Central memory CD8-positive, alpha-beta T cell (primary cell): ENCODE measurements around the gene LAD1.

ENCODE experiments used
- ATAC-seq: fragments of 150-1000 bp; cut with Tn5 transposase; replicated peaks from 2 replicates; pipeline ENCODE4 v1.10.0; 2022; ENCODE audit warnings: mild to moderate bottlenecking, moderate FRiP score, moderate number of reproducible peaks; ENCODE audit not compliant: poor library complexity, severe bottlenecking; ENCODE audit errors: extremely low read depth
- DNase-seq, 2 donors: peaks; one replicate each; pipeline ENCODE4 v3.0.0; 2021; ENCODE audit warnings: low spot score in 2 of 2
- H3K27ac Mint-ChIP-seq: one replicate; pipeline ENCODE4 v1.8.0; 2022; ENCODE audit warnings: low read depth, mild to moderate bottlenecking, moderate library complexity, mixed read lengths
- H3K27me3 Mint-ChIP-seq: one replicate; pipeline ENCODE4 v1.8.0; 2022; ENCODE audit warnings: mixed read lengths
- H3K36me3 Mint-ChIP-seq: one replicate; pipeline ENCODE4 v1.8.0; 2022; ENCODE audit warnings: mild to moderate bottlenecking, moderate library complexity, mixed read lengths; ENCODE audit not compliant: insufficient read depth
- H3K4me1 Mint-ChIP-seq: one replicate; pipeline ENCODE4 v1.8.0; 2022; ENCODE audit warnings: mixed read lengths
- H3K4me3 Mint-ChIP-seq: one replicate; pipeline ENCODE4 v1.8.0; 2022; ENCODE audit warnings: mild to moderate bottlenecking, moderate library complexity, mixed read lengths
- H3K9me3 Mint-ChIP-seq: one replicate; pipeline ENCODE4 v1.8.0; 2022; ENCODE audit warnings: mixed read lengths

Gene LAD1

DNA sequence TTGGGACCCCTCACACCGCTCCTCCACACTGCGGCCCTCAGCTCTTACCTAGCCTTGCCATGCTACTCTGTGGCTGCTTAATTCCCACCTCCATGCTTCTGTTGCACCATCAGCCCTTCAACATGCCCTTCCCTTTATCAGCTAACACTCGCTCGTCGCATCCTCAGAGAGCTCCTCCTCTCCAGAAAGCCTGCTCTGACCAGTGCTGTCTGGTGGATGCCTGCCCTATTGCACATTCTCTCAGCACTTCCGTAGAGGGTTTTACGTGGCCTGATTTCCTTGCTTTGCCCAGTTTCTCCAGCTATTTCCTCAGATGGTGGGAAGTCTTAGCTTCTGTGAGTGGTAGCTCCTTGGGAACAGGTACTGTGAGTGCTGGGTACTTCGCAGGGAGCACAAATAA lies 10.3 kb upstream of the LAD1 start:
- H3K27me3 Mint-ChIP-seq: peaks cover 9% of the 10 kb centered on the region
- DNase-seq: no peak
- no peak overlapping the region for H3K27ac Mint-ChIP-seq
- no peaks in the 10 kb centered on the region for H3K9me3 Mint-ChIP-seq
- H3K36me3 Mint-ChIP-seq: peaks cover 3% of the 10 kb centered on the region
- ATAC-seq: no peak
- peaks cover 5% of the 10 kb centered on the region for H3K4me1 Mint-ChIP-seq
- H3K4me3 Mint-ChIP-seq: no peak overlapping the region

DNA sequence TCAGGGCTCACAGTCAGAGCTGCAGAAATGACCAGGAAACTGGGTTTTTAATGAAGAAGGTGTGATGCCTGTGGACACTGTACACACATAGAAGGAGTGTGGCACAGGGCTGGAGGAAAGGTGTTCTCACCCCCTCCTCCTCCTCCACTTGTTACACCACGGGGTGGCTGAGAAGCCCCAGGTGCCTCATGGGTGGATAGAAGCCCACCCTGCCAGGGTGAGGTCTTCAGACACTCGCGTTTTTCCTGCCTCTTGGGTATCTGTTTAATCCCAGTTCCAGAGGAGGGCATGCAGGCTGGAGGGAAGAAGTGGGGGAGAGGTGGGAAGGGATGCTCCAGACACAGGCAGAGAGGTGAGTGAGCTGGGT lies 9.7 kb upstream of the LAD1 start:
- Mint-ChIP-seq H3K36me3 (peaks cover 3% of the 10 kb centered on the region), H3K4me1 (peaks cover 5% of the 10 kb centered on the region), H3K9me3 (no peaks in the 10 kb centered on the region), H3K27ac (no peak overlapping the region), H3K27me3 (peaks cover 9% of the 10 kb centered on the region), H3K4me3 (no peak overlapping the region)
- ATAC-seq (no peak), DNase-seq (no peak)

DNA sequence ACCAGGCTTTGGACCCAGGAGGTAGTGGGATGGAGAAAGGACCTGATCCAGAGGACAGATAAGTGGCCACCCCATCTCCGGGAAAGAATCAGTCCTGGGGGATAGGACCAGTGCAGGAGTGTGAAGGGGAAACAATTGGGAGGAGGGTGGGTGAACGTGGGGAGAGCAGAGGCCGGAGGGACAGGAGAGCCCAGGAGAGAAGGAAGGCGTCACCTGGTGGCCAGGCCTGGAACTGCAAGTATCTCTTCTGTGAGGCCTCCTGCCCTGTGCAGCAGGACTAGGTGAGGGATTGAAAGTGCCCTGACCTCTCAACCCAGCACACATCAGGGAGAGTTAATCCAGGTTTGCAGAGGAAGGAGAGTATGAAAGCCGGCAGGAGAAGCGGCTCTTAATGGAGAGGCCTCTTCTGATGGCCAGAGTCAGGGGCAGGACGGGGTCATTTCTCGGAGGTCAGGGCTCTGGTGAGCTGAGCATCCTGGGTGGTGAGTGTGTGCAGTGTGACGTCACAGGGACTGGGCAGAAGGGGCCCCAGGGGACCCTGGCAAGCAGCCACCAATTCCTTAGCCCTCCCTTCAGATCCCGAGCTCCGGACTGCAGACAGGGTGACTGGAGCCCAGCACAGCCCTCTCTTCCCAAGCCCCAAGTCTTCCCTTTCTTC lies 9.2 kb upstream of the LAD1 start:
- no peak overlapping the region for H3K4me3 Mint-ChIP-seq
- peaks cover 5% of the 10 kb centered on the region for H3K4me1 Mint-ChIP-seq
- ATAC-seq (peak; percentile 67), DNase-seq (peak; percentile 41 to 55)
- no peaks in the 10 kb centered on the region for H3K9me3 Mint-ChIP-seq
- no peak overlapping the region for H3K27ac Mint-ChIP-seq
- H3K27me3 Mint-ChIP-seq: peaks cover 9% of the 10 kb centered on the region
- peaks cover 3% of the 10 kb centered on the region for H3K36me3 Mint-ChIP-seq

DNA sequence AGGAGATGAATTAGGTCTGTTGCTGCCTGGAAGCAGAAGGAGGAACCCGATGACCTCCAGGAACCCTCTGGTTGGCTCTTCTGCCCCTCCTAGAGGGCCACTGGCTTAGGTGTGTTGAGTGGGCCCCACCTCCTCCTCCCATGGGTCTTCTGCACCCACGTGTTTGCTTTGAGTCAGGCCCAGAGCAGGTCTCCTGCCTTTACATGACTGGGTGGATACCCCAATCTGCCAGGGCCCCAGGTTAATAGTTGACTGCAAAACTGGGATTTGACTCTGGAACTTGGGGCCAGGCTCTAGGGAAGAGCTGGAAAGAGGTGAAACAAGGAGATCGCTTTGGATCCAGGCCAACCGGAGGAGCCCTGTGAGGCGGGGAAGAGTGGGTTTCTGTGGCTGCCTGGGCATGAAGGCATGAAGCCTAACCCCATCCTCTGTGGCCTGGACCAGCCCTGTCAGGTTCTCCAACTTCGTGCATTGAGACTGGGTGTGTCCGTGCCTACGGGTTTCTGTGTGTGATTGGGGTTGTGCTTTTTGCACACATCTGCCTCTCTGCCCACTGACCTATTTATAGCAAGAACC lies 7.8 kb upstream of the LAD1 start:
- H3K4me3 Mint-ChIP-seq: no peak overlapping the region
- no peak overlapping the region for H3K27ac Mint-ChIP-seq
- ATAC-seq (no peak), DNase-seq (no peak)
- peaks cover 5% of the 10 kb centered on the region for H3K4me1 Mint-ChIP-seq
- H3K27me3 Mint-ChIP-seq: peaks cover 9% of the 10 kb centered on the region
- no peaks in the 10 kb centered on the region for H3K9me3 Mint-ChIP-seq
- peaks cover 3% of the 10 kb centered on the region for H3K36me3 Mint-ChIP-seq

DNA sequence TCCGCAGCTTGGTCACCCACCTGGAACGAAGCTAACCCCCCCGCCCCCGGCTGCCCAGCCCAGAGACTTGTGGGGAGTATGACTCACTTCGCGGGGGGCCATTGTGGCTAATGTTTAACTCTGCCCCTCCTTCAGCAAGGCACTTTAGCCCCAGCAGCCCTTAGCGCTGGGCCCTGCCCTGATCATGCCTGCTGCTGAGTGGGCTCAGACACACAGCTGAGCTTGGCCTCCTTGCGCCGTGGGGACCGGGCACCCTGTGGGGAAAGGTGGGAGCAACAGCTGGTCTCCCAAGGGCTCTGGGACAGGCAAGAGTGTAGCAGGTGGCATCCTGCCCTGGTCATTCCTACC lies 6.3 kb upstream of the LAD1 start:
- Mint-ChIP-seq H3K4me3 (no peak overlapping the region), H3K9me3 (no peaks in the 10 kb centered on the region), H3K27ac (no peak overlapping the region), H3K4me1 (peaks cover 5% of the 10 kb centered on the region), H3K36me3 (peaks cover 3% of the 10 kb centered on the region), H3K27me3 (peaks cover 9% of the 10 kb centered on the region)
- DNase-seq: no peak
- ATAC-seq: no peak

DNA sequence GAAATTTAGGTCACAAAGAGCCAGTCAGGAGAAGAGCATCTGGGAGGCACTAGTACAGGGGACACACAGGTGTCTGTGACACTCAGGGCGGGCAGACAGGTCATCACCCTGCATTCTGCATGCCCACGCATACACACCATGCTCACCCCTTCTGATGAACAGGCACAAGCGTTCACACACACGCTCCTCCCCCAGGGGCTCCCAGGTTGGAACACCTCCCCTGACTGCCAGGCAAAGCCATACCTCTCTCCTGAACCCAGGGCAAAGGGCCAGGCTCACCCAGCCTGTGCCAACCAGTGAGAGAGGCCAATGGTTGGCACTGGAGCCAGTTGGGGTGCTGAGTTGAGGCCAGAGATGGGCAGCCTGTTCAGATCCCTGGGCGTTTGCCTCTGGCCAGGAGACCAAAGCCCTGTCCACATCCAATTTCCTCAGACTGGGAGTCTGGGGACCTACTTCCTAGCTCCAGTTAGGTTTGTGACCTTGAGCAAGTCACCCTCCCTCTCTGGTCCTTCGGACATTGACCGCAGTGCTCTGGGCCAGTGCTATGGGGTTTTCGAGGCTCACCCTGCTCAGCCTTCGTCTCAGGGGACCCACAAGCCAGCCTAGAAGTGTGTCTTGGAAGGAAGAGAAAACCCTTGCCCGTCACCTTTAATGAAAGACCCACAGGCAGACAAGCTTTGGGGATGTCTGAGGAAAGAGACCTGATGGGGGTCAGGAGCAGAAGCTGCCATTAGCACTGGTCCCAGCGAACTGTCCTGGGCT lies 5.8 kb upstream of the LAD1 start:
- Mint-ChIP-seq H3K4me1 (peaks cover 5% of the 10 kb centered on the region), H3K27ac (no peak overlapping the region), H3K27me3 (peaks cover 9% of the 10 kb centered on the region), H3K4me3 (no peak overlapping the region), H3K9me3 (no peaks in the 10 kb centered on the region), H3K36me3 (peaks cover 3% of the 10 kb centered on the region)
- DNase-seq (no peak), ATAC-seq (no peak)

DNA sequence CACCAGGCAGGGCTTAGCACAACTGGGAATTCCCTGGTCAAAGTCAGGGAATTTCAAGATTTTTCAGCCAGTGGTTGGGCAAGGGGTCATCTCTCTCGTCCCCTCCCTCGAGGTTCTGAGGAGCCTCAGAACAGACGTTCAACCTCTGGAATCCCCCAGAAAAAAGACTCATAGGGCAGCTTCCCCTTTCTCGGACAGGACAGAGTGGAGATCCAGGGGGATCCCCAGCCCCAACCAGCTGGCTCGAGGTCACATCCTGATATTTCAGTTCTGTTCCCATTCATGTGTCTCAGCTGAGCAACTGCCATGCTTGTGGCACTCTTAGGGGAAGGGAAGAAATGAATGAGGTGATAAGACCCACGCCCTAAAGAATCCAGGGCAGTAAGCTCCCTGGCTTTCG lies 4.9 kb upstream of the LAD1 start:
- H3K27ac Mint-ChIP-seq: no peak overlapping the region
- H3K4me3 Mint-ChIP-seq: no peak overlapping the region
- DNase-seq (no peak), ATAC-seq (no peak)
- H3K4me1 Mint-ChIP-seq: peaks cover 5% of the 10 kb centered on the region
- peaks cover 3% of the 10 kb centered on the region for H3K36me3 Mint-ChIP-seq
- no peaks in the 10 kb centered on the region for H3K9me3 Mint-ChIP-seq
- peaks cover 2% of the 10 kb centered on the region for H3K27me3 Mint-ChIP-seq

DNA sequence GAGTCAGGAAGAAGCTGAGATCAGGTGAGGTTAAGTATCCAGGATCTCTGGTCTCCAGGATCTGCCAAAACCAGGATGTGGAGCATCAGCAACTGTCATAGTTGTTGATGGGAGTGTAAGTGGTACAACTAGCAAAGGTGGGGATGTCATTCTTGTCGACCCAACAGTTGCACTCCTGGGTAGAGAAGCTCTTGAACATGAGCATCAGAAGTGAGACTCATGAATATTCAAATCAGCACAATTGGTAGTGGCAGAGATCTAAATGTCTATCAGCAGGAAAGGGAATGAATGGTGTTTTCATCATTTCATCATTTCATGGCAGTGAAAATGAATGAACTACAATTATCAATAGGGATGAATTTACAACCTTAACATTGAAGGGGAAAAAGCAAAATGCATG lies 4.2 kb upstream of the LAD1 start:
- Mint-ChIP-seq H3K4me3 (no peak overlapping the region), H3K9me3 (no peaks in the 10 kb centered on the region), H3K27me3 (peaks cover 5% of the 10 kb centered on the region), H3K27ac (no peak overlapping the region), H3K4me1 (peaks cover 4% of the 10 kb centered on the region), H3K36me3 (peaks cover 2% of the 10 kb centered on the region)
- no peak for ATAC-seq
- DNase-seq: no peak

DNA sequence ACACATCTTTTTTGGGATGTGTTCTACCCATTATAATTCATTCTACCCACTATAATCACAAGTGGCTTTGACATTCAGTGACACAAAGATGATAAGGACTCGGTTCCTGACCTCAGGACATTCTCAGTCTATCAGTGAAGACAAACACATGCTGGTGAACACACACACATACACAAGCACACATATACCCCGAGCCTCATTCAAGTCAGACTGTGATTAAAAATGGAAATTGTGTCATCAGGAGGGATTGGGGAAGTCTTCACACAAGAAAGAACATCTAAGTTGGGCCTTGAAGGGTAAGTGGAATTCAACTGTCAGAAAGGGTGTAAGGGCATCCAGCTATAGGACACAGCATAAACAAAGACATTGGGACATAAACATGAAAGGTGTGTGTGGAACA lies 2.6 kb upstream of the LAD1 start:
- no peak for DNase-seq
- Mint-ChIP-seq H3K36me3 (no peaks in the 10 kb centered on the region), H3K9me3 (no peaks in the 10 kb centered on the region), H3K27me3 (peaks cover 20% of the 10 kb centered on the region), H3K27ac (no peak overlapping the region), H3K4me1 (no peaks in the 10 kb centered on the region), H3K4me3 (no peak overlapping the region)
- ATAC-seq: no peak

DNA sequence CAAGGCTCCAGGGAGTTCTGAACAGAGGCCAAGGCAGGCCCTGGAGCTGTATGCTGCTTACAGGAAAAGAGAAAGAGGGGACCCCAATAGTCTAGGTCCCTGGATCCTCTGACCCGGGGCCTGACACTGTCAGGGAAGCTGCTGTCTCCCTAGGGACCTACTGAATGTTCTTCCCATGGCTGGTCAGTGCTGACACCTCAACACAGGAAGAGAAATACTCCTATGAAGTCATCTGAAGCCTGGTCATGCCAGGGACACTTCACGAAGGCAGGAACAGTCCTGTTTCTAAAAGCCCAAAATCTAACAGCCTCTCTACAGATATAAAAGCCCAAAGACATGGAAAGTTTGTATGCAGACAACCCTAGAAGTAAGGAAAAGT lies 1.7 kb upstream of the LAD1 start:
- Mint-ChIP-seq H3K4me3 (no peak overlapping the region), H3K27me3 (peaks cover 29% of the 10 kb centered on the region), H3K36me3 (no peaks in the 10 kb centered on the region), H3K4me1 (no peaks in the 10 kb centered on the region), H3K9me3 (no peaks in the 10 kb centered on the region), H3K27ac (no peak overlapping the region)
- ATAC-seq (no peak), DNase-seq (no peak)

DNA sequence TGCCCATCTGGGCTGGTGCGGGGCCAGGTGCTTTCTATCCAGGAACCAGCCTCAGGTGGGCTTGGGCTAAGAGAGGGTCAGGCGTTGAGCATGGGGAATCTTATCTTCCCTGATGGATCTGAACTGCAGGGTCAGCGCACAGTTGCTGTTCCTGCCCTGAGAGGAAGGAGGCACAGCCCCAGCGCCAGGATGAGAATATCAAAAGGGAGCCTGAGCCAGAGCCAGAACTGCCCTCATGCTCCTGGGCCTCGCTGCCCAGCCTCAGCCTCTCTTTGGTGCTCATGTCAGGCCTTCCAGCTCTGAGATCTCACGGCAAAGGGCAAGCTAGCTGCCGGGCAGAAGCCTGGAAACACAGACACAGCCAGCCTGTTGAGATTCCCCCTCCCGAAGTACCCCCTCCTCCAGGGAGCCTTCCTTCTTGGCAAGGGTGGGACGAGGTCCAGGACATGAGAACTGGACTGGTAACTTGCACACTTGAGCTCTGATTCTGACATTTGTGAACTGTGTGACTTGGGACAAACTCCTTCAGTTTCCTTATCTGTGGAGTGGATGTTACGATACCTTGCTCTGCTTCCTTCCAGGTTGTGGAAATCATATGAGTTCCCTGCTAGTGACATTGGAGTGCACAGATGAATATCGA lies 1.2 kb upstream of the LAD1 start:
- H3K9me3 Mint-ChIP-seq: no peaks in the 10 kb centered on the region

DNA sequence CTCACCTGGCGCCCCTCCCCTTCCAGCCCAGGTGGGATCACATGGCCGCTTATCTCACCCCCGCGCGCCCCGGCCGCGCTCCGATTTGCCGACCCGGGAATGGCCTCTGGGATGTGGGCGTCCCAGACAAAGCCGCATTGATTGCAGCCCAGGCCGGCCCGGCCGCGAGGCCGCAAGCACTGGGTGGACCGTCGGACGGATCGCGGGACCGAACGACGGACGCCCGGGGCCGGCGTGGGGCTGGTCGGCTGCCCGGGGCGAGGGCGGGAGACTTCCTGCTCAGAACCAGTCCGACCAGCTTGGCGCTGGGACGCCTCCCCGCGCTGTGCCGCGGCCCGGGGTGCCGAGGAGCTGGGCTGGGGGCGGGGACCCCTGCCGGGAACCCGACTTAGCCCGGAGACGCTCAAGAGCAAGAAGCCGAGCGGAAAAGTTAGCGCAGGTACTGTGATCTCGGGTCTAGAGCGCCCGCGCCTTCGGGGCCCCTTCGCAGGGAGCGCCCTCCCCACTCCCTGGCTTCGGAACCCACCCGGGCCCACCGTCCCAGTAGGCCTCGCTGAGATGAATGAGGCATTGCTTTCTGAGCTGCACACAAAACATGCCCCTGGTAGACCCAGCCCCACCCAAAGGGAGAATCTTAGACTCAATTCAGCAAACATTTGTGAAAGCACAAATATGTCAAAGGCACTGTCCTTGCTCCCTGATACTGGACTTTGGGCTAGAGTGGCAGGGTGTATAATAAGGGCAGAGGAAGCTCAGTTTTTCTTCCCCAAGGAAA lies 415 bp upstream of the LAD1 start:
- Mint-ChIP-seq H3K27ac (no peak overlapping the region), H3K27me3 (peaks cover 42% of the 10 kb centered on the region), H3K4me3 (no peak overlapping the region), H3K9me3 (no peaks in the 10 kb centered on the region), H3K4me1 (no peaks in the 10 kb centered on the region), H3K36me3 (no peaks in the 10 kb centered on the region)
- no peak for ATAC-seq
- no peak for DNase-seq

More for the DNA sequence above, 1.2 kb upstream of the LAD1 start:
- ATAC-seq: no peak
- Mint-ChIP-seq H3K27me3 (peaks cover 34% of the 10 kb centered on the region), H3K4me1 (no peaks in the 10 kb centered on the region), H3K27ac (no peak overlapping the region), H3K36me3 (no peaks in the 10 kb centered on the region), H3K4me3 (no peak overlapping the region)
- DNase-seq: no peak
